Neural crest cell (in vitro differentiated cells): ENCODE results near the gene SPTBN5. TPM values are rescaled to one million over a fixed set of nuclear protein-coding genes. Genes with fewer than 3 reads are reported as not detected.

Experiments
- DNase-seq: peaks from one replicate; pipeline ENCODE4 v3.0.0; 2021; ENCODE audit warnings: low read depth, mixed read lengths, low spot score
- H3K27ac Mint-ChIP-seq: one replicate; pipeline ENCODE4 v1.8.0; 2021; ENCODE audit warnings: mild to moderate bottlenecking, mixed read lengths; ENCODE audit not compliant: unreplicated experiment
- H3K27me3 Mint-ChIP-seq: 2 replicates; pipeline ENCODE4 v1.8.0; 2021; ENCODE audit warnings: low read depth, mild to moderate bottlenecking, mixed read lengths
- H3K36me3 Mint-ChIP-seq: 2 replicates; pipeline ENCODE4 v1.8.0; 2021; ENCODE audit warnings: low read depth, mild to moderate bottlenecking, mixed read lengths
- H3K4me1 Mint-ChIP-seq: 2 replicates; pipeline ENCODE4 v1.8.0; 2021; ENCODE audit warnings: mixed read lengths
- H3K4me3 Mint-ChIP-seq: one replicate; pipeline ENCODE4 v1.8.0; 2021; ENCODE audit warnings: mild to moderate bottlenecking, mixed read lengths
- H3K9me3 Mint-ChIP-seq: 2 replicates; pipeline ENCODE4 v1.8.0; 2021; ENCODE audit warnings: mixed read lengths
- CTCF ChIP-seq: fragments of 200-600 bp; sonication (generic); conservative IDR thresholded peaks from 2 replicates; pipeline ENCODE4 v1.5.0; 2021; ENCODE audit warnings: antibody characterized with exemption, mild to moderate bottlenecking
- total RNA-seq: library from RNA; stranded (reverse); gene quantifications from 2 replicates; pipeline ENCODE4 v1.2.1, GENCODE V29; 2021

The SPTBN5 gene
- total RNA-seq, 1 donor from 2014 or later: 0.77 TPM

- TF ChIP-seq CTCF: no peak
- Mint-ChIP-seq H3K27me3 (no peaks in the 10 kb centered on the region), H3K4me1 (peaks cover 43% of the 10 kb centered on the region), H3K9me3 (no peaks in the 10 kb centered on the region), H3K27ac (no peak overlapping the region), H3K4me3 (no peak overlapping the region), H3K36me3 (no peaks in the 10 kb centered on the region)
- DNase-seq: no peak
Observed at GRCh38 chr15:41919954-41920538, 26.2 kb upstream of the SPTBN5 start.

- Mint-ChIP-seq H3K27ac (peak overlapping the region; percentile 64), H3K27me3 (no peaks in the 10 kb centered on the region), H3K4me1 (peaks cover 49% of the 10 kb centered on the region), H3K4me3 (no peak overlapping the region), H3K36me3 (no peaks in the 10 kb centered on the region), H3K9me3 (no peaks in the 10 kb centered on the region)
- no peak for DNase-seq
- TF ChIP-seq CTCF: no peak
Observed at GRCh38 chr15:41919201-41919820, 25.5 kb upstream of the SPTBN5 start.

- Mint-ChIP-seq H3K4me1 (peaks cover 56% of the 10 kb centered on the region), H3K4me3 (no peak overlapping the region), H3K9me3 (no peaks in the 10 kb centered on the region), H3K36me3 (no peaks in the 10 kb centered on the region), H3K27ac (no peak overlapping the region), H3K27me3 (no peaks in the 10 kb centered on the region)
- no peak for TF ChIP-seq CTCF
- no peak for DNase-seq
Observed at GRCh38 chr15:41918506-41919126, 24.8 kb upstream of the SPTBN5 start.

- no peak overlapping the region for H3K27ac Mint-ChIP-seq
- no peak overlapping the region for H3K4me3 Mint-ChIP-seq
- H3K27me3 Mint-ChIP-seq: no peaks in the 10 kb centered on the region
- H3K9me3 Mint-ChIP-seq: no peaks in the 10 kb centered on the region
- DNase-seq: no peak
- no peak for TF ChIP-seq CTCF
- no peaks in the 10 kb centered on the region for H3K36me3 Mint-ChIP-seq
- peaks cover 57% of the 10 kb centered on the region for H3K4me1 Mint-ChIP-seq
Observed at GRCh38 chr15:41917767-41918430, 24.0 kb upstream of the SPTBN5 start.

GRCh38 chr15:41915255-41915994 lies 21.6 kb upstream of the SPTBN5 start:
- Mint-ChIP-seq H3K4me3 (no peak overlapping the region), H3K27ac (no peak overlapping the region), H3K36me3 (no peaks in the 10 kb centered on the region), H3K4me1 (peaks cover 43% of the 10 kb centered on the region), H3K9me3 (no peaks in the 10 kb centered on the region), H3K27me3 (no peaks in the 10 kb centered on the region)
- no peak for DNase-seq
- no peak for TF ChIP-seq CTCF
